SK-N-MC (cell line): Measurements from ENCODE around the gene TRIAP1.

Source experiments
- DNase-seq: peaks from one replicate; pipeline ENCODE4 v3.0.0-alpha.2; 2011; ENCODE audit warnings: low read depth, low spot score
- H3K27ac ChIP-seq: fragments of 200-600 bp; sonication (generic); 2 replicates; pipeline ENCODE4 v1.5.1; 2016; ENCODE audit warnings: mixed run types
- H3K36me3 ChIP-seq: fragments of 200-600 bp; sonication (generic); 2 replicates; pipeline ENCODE4 v1.6.1; 2017; ENCODE audit warnings: antibody characterized with exemption, low read length, mixed read lengths; ENCODE audit not compliant: insufficient read depth
- H3K4me3 ChIP-seq: fragments of 200-600 bp; sonication (generic); 2 replicates; pipeline ENCODE4 v1.5.1; 2016
- H3K9ac ChIP-seq: fragments of 200-600 bp; sonication (generic); 2 replicates; pipeline ENCODE4 v1.8.0; 2017; ENCODE audit warnings: mixed run types, mixed read lengths; ENCODE audit not compliant: insufficient read length
- H3K9me3 ChIP-seq: fragments of 200-600 bp; sonication (generic); 2 replicates; pipeline ENCODE4 v1.6.1; 2017; ENCODE audit warnings: low read depth, mild to moderate bottlenecking, antibody characterized with exemption, low read length, moderate library complexity, mixed read lengths
- EZH2 ChIP-seq: fragments of 200-600 bp; sonication (generic); IDR thresholded peaks from one replicate; pipeline ENCODE4 v1.6.1; 2017; ENCODE audit warnings: antibody characterized with exemption
- FOXP2 ChIP-seq: optimal IDR thresholded peaks from 2 replicates; pipeline ENCODE3; 2011; ENCODE audit warnings: mild to moderate bottlenecking, moderate library complexity; ENCODE audit not compliant: insufficient read depth; ENCODE audit errors: extremely low read length, control extremely low read depth
- POLR2AphosphoS5 ChIP-seq: IDR thresholded peaks from 2 replicates; pipeline ENCODE4 v1.6.1; 2012; ENCODE audit warnings: mild to moderate bottlenecking, low read depth, low read length, borderline replicate concordance

Gene TRIAP1

DNA sequence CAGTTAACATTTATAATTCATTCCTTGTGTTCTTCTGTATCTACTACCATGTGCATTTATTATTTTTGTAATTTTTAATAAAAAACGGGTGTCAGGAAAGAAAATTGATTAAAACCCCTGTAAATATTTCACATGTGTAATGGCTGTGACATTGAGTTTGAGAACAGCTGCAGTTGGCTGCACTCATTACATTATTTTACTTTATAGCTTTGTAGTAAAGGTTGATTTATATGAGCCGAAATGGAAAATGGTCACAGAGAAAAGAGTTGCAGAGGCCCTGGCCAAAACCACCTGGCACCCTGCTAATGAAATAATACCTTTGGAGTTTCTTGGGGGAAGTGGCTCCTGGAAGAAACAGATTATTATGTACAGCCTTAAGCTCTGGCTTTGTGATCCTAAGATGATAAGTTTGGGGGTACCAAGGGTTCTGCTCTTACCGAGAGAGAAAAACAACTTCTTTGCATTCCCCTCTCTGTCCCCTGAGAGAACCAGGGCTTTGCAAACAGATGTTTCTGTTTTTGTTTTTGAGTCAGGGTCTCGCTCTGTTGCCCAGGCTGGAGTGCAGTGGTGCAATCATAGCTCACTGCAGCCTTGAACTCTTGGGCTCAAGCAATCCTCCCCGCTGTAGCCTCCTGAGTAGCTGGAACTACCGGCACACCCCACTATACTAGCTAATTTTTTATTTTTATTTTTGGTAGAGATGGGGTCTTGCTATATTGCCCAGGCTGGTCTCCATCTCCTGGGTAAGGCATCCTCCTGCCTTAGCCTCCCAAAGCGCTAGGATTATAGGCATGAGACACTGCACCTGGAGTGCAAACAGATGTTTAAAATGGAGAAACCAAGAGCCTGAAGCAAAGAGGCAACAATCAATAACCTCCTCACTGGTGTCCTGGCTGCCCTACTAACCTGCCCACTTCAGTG lies 40.0 kb upstream of the TRIAP1 start:
- TF ChIP-seq POLR2AphosphoS5, result no peak
- no peak for TF ChIP-seq EZH2
- no peak for TF ChIP-seq FOXP2
- DNase-seq, result no peak
- Histone ChIP-seq H3K36me3 (peaks cover 6% of the 10 kb centered on the region; the same call in 1 of the 2 replicates), H3K4me3 (no peak overlapping the region), H3K27ac (no peak overlapping the region), H3K9ac (no peak overlapping the region), H3K9me3 (no peaks in the 10 kb centered on the region)

- H3K27ac ChIP-seq, result no peak overlapping the region
- no peak overlapping the region for H3K9ac ChIP-seq
- no peak for DNase-seq
- no peaks in the 10 kb centered on the region for H3K36me3 ChIP-seq
- H3K4me3 ChIP-seq, result no peak overlapping the region
- no peaks in the 10 kb centered on the region for H3K9me3 ChIP-seq
- TF ChIP-seq POLR2AphosphoS5, result no peak
- TF ChIP-seq FOXP2, result no peak
- TF ChIP-seq EZH2, result no peak
Measured at GRCh38 chr12:120483621-120484020, 37.4 kb upstream of the TRIAP1 start.

- no peak for DNase-seq
- Histone ChIP-seq H3K4me3 (no peak overlapping the region), H3K9me3 (no peaks in the 10 kb centered on the region), H3K27ac (no peak overlapping the region), H3K9ac (no peak overlapping the region), H3K36me3 (no peaks in the 10 kb centered on the region)
- TF ChIP-seq EZH2 (no peak), FOXP2 (no peak), POLR2AphosphoS5 (no peak)
Measured at GRCh38 chr12:120481022-120481767, 35.0 kb upstream of the TRIAP1 start.

DNA sequence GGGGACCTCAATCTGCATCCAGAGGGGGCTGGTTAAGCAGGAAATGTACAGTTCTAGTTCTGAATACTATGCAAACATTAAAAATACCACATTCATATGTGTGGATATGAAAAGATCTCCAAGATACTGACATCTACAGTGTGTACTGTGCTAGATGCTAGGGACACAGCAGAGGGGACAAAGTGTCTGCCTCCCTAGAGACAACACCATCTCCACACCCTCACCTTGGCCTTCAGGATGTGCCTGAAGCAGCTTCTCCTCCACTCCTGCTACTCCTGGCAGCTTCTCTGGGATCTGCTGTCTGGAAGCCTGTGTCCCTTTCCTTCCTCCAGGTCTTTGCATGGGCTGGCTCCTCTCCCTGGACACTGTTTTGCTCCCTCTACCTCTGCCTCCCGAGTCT lies 34.0 kb upstream of the TRIAP1 start:
- no peak for DNase-seq
- TF ChIP-seq FOXP2 (no peak), EZH2 (no peak), POLR2AphosphoS5 (no peak)
- no peak overlapping the region for H3K4me3 ChIP-seq
- H3K36me3 ChIP-seq, result no peaks in the 10 kb centered on the region
- H3K9me3 ChIP-seq, result no peaks in the 10 kb centered on the region
- H3K27ac ChIP-seq, result no peak overlapping the region
- H3K9ac ChIP-seq, result no peak overlapping the region

GRCh38 chr12:120479458-120479857 lies 33.3 kb upstream of the TRIAP1 start:
- no peak overlapping the region for H3K27ac ChIP-seq
- no peak overlapping the region for H3K9ac ChIP-seq
- H3K36me3 ChIP-seq, result no peaks in the 10 kb centered on the region
- H3K9me3 ChIP-seq, result no peaks in the 10 kb centered on the region
- H3K4me3 ChIP-seq, result no peak overlapping the region
- no peak for DNase-seq
- TF ChIP-seq POLR2AphosphoS5 (no peak), EZH2 (no peak)

DNA sequence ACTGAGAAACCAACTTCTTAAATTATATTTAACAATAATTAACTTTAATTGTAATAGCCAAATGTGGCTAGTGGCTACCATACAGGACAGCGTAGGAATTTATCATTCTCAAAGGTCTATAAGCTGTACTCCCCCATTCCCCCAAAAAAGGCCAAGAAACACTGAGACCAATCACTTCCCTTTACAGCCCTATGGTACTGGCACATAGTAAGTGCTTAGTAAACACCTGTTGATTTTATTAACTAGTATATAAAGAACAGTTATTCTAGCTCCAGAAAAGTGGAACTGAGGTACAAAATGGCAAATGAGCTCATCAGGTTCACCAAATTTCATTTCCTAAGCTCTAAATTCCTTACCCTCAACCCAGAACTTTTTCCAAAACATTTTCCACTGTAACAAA lies 29.5 kb upstream of the TRIAP1 start:
- Histone ChIP-seq H3K9ac (no peak overlapping the region), H3K27ac (0 out of 2 replicates have a peak overlapping the region, but pooled peaks have one; percentile 45)

DNA sequence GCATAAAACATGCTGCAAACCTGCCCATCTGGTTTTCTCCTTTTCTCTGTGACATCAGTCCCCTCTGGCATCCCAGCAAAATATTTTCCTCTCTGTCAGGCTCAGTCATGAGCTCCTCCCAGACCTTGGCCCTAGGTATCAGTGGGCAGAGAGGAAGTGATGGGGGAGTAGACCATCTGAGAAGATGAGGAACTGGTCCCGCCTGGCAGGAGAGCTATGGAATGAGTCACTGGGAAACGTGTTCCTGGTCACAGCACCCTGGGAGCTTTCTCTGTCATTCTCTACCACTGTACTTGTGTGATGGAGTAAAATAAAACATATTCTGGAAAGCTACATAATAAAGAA lies 28.4 kb upstream of the TRIAP1 start:
- no peak for DNase-seq
- TF ChIP-seq FOXP2 (no peak), EZH2 (no peak), POLR2AphosphoS5 (no peak)
- Histone ChIP-seq H3K36me3 (no peaks in the 10 kb centered on the region), H3K4me3 (no peak overlapping the region), H3K27ac (no peak overlapping the region), H3K9me3 (no peaks in the 10 kb centered on the region), H3K9ac (no peak overlapping the region)

More for the DNA sequence above, 29.5 kb upstream of the TRIAP1 start:
- Histone ChIP-seq H3K4me3 (no peak overlapping the region), H3K36me3 (no peaks in the 10 kb centered on the region), H3K9me3 (no peaks in the 10 kb centered on the region)
- DNase-seq, result no peak
- TF ChIP-seq POLR2AphosphoS5 (no peak), EZH2 (no peak), FOXP2 (no peak)

DNA sequence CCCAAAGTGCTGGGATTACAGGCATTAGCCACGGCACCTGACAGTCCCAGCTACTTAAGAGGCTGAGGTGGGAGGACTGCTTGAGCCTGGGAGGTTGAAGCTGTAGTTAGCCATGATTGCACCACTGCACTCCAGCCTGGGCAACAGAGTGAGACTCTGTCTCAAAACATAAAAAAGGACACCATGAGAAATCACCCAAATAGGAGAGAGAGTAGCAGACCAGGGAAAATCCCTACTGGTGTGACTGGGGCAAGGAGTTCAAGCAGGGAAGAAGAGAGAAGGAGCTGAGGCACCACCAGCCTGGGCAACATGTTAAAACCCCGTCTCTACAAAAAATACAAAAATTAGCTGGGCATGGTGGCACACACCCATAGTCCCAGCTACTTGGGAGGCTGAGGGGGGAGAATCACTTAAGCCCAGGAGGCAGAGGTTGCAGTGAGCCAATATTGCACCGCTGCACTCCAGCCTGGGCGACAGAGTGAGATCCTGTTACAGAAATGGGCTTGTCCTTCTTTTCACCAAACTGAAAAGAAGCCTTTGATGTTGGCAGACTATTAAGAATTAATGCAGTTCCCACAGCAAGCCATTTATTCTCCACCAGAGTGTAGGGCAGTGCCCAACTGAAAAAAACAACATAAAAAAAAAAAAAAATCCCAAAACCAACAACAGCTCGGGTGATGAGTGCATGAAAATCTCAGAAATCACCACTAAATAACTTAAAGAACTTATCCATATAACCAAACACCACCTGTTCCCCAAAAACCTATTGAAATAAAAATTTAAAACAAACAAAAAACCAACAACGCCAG lies 27.8 kb upstream of the TRIAP1 start:
- TF ChIP-seq FOXP2 (no peak), EZH2 (no peak), POLR2AphosphoS5 (no peak)
- Histone ChIP-seq H3K4me3 (no peak overlapping the region), H3K9ac (no peak overlapping the region), H3K27ac (no peak overlapping the region), H3K36me3 (no peaks in the 10 kb centered on the region), H3K9me3 (no peaks in the 10 kb centered on the region)
- DNase-seq, result no peak
